ENCODE data around the gene CSNK1G1.

DNA sequence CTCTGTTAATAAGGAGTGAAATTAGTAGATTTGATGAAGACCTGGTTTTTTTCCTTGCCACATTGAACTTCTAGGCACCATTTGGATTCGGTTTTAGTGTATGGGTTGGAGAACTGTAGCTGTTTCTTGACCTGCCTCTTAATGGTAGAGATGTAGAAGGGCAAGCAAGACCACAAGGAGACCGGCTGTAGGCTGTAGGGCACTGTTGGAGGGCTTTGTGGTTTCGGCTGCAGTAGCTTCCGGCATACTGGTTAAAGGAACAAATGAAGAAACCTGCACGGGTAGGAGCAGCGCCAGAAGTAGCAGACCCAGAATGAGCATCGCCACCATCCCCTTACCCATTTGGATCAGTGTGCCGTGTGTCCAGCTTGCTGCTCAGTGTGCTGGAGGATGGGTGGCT is 17.4 kb upstream of the CSNK1G1 start:
- TF ChIP-seq POLR2A (IDR thresholded peaks at IDR 0.05; ENCODE audit: extremely low read depth, insufficient read length), result no peak
- no peak for TF ChIP-seq CTCF (IDR thresholded peaks at IDR 0.05; ENCODE audit: low read depth, low read length)
- no peak for TF ChIP-seq MYC (IDR thresholded peaks at IDR 0.05; ENCODE audit: low read depth, low read length)
- no peak for TF ChIP-seq MAX (IDR thresholded peaks at IDR 0.05; ENCODE audit: low read depth, low read length)

Data from NB4 (cell line).